Peyer's patch (tissue), 4 donors: ENCODE results near the gene PBX1.

Experiments
- CTCF ChIP-seq, 6 experiments: fragments of 450-650 bp in 4 of 6; fragments of 200-600 bp in 2 of 6; sonication (generic) in 1 of 6; IDR thresholded peaks; one replicate each; pipeline ENCODE4 v1.5.1; 2017 to 2019; ENCODE audit warnings: antibody characterized with exemption in 6 of 6, mild to moderate bottlenecking in 3 of 6, moderate library complexity in 1 of 6
- POLR2A ChIP-seq, 2 donors: fragments of 450-650 bp; IDR thresholded peaks; one replicate each; pipeline ENCODE4 v1.5.1; 2017; ENCODE audit warnings: antibody characterized with exemption in 2 of 2, mild to moderate bottlenecking in 2 of 2, moderate library complexity in 2 of 2

- TF ChIP-seq CTCF (IDR thresholded peaks at IDR 0.05) (no peak), POLR2A (IDR thresholded peaks at IDR 0.05) (no peak)
These were observed 69.8 kb downstream of the PBX1 start for GRCh38 chr1:164628772-164629171.
